HG02938 (cell line): ENCODE results near the gene SIGLEC15.
A peak's percentile ranks its signal among the peaks of the same experiment; 100 is the strongest.
"Not testable (repeated sequence)": the region's sequence is repeated elsewhere in the genome, so short reads cannot be mapped to it uniquely, and the experiment has no call there.

ENCODE experiments used
- ATAC-seq: cut with Tn5 transposase; IDR thresholded peaks from one replicate; pipeline ENCODE4 v1.9.1; 2021; ENCODE audit warnings: mild to moderate bottlenecking, moderate library complexity; ENCODE audit not compliant: unreplicated experiment

SIGLEC15 gene

GRCh38 chr18:45818765-45819164, 6.7 kb upstream of the SIGLEC15 start:
- not testable (repeated sequence) for ATAC-seq

- ATAC-seq: no peak
Observed at GRCh38 chr18:45820106-45820745, 5.2 kb upstream of the SIGLEC15 start.

- no peak for ATAC-seq
Observed at GRCh38 chr18:45821026-45821425, 4.4 kb upstream of the SIGLEC15 start.

GRCh38 chr18:45821711-45822110, 3.8 kb upstream of the SIGLEC15 start:
- ATAC-seq: no peak

- no peak for ATAC-seq
Observed at GRCh38 chr18:45826084-45826483, 609 bp downstream of the SIGLEC15 start.

- ATAC-seq: not testable (repeated sequence)
Observed at GRCh38 chr18:45826716-45827115, 1.2 kb downstream of the SIGLEC15 start.

GRCh38 chr18:45828917-45829811, 3.7 kb downstream of the SIGLEC15 start:
- no peak for ATAC-seq

GRCh38 chr18:45829855-45830254, 4.4 kb downstream of the SIGLEC15 start:
- ATAC-seq: no peak

- ATAC-seq: no peak
Observed at GRCh38 chr18:45830917-45831316, 5.4 kb downstream of the SIGLEC15 start.

GRCh38 chr18:45833846-45834245, 8.4 kb downstream of the SIGLEC15 start:
- no peak for ATAC-seq

GRCh38 chr18:45834306-45834705, 8.8 kb downstream of the SIGLEC15 start:
- no peak for ATAC-seq

- no peak for ATAC-seq
Observed at GRCh38 chr18:45835057-45835636, 9.7 kb downstream of the SIGLEC15 start.

GRCh38 chr18:45836242-45837205, 11.0 kb downstream of the SIGLEC15 start:
- ATAC-seq: no peak

- ATAC-seq: no peak
Observed at GRCh38 chr18:45837283-45838070, 12.0 kb downstream of the SIGLEC15 start.

- ATAC-seq: no peak
Observed at GRCh38 chr18:45838302-45839070, 13.0 kb downstream of the SIGLEC15 start.

GRCh38 chr18:45839414-45840395, 14.2 kb downstream of the SIGLEC15 start:
- ATAC-seq: peak; percentile 52

- no peak for ATAC-seq
Observed at GRCh38 chr18:45841060-45841764, 15.7 kb downstream of the SIGLEC15 start.
